Keratinocyte (primary cell): Measurements from ENCODE around the gene IQSEC3. TPM values are rescaled to one million over a fixed set of nuclear protein-coding genes. Genes with fewer than 3 reads are reported as not detected.
"Not testable (repeated sequence)": the region's sequence is repeated elsewhere in the genome, so short reads cannot be mapped to it uniquely, and the experiment has no call there.

Source experiments
- DNase-seq: peaks from one replicate; pipeline ENCODE4 v3.0.0-alpha.2; 2011; ENCODE audit warnings: low read depth, missing footprints, low spot score
- FAIRE-seq: peaks from 2 replicates; lab custom pipeline; 2011; peaks lifted over from hg19 to GRCh38; lab: Jason Lieb, UNC
- H2AFZ ChIP-seq: 2 replicates; pipeline ENCODE4 v1.6.0; 2012; ENCODE audit warnings: low read length, control low read depth, inconsistent platforms; ENCODE audit not compliant: control insufficient read depth
- H3K27ac ChIP-seq: 2 replicates; pipeline ENCODE4 v1.5.1; 2011; ENCODE audit warnings: low read length; ENCODE audit not compliant: control insufficient read depth, insufficient read depth
- H3K27me3 ChIP-seq: 3 replicates; pipeline ENCODE4 v1.6.0; 2011; ENCODE audit warnings: low read length; ENCODE audit not compliant: control insufficient read depth, insufficient read depth; ENCODE audit errors: extremely low read depth
- H3K36me3 ChIP-seq, 2 experiments: 2 replicates in 1 of 2; 3 replicates in 1 of 2; pipeline ENCODE4 v1.5.1; 2011; ENCODE audit warnings: low read length in 2 of 2, mild to moderate bottlenecking in 1 of 2; ENCODE audit not compliant: control insufficient read depth in 2 of 2, insufficient read depth in 2 of 2; ENCODE audit errors: extremely low read depth in 1 of 2
- H3K4me1 ChIP-seq: 3 replicates; pipeline ENCODE4 v1.5.1; 2011; ENCODE audit warnings: low read length; ENCODE audit not compliant: control insufficient read depth, insufficient read depth; ENCODE audit errors: extremely low read depth
- H3K4me2 ChIP-seq: 3 replicates; pipeline ENCODE4 v1.6.0; 2011; ENCODE audit warnings: low read depth, low read length; ENCODE audit not compliant: control insufficient read depth, insufficient read depth; ENCODE audit errors: extremely low read depth
- H3K4me3 ChIP-seq, 3 experiments: fragments of 200-600 bp in 1 of 3; sonication (generic) in 1 of 3; 2 replicates in 2 of 3; 3 replicates in 1 of 3; pipeline ENCODE4 v1.5.1; 2011 to 2016; ENCODE audit warnings: low read length in 3 of 3, mild to moderate bottlenecking in 3 of 3, control low read depth in 2 of 3, inconsistent platforms in 1 of 3, low read depth in 1 of 3, mixed read lengths in 1 of 3, mixed run types in 1 of 3, moderate library complexity in 1 of 3; ENCODE audit not compliant: control insufficient read depth in 2 of 3, insufficient read depth in 2 of 3; ENCODE audit errors: extremely low read depth in 1 of 3
- H3K79me2 ChIP-seq: 2 replicates; pipeline ENCODE4 v1.6.0; 2012; ENCODE audit warnings: low read length; ENCODE audit not compliant: control insufficient read depth, insufficient read depth
- H3K9ac ChIP-seq: 3 replicates; pipeline ENCODE4 v1.6.0; 2011; ENCODE audit warnings: low read length; ENCODE audit not compliant: control insufficient read depth, insufficient read depth; ENCODE audit errors: extremely low read depth
- H3K9me1 ChIP-seq: 3 replicates; pipeline ENCODE4 v1.6.0; 2011; ENCODE audit warnings: low read length; ENCODE audit not compliant: control insufficient read depth, insufficient read depth; ENCODE audit errors: extremely low read depth
- H3K9me3 ChIP-seq: 2 replicates; pipeline ENCODE4 v1.5.1; 2012; ENCODE audit warnings: low read depth, low read length; ENCODE audit not compliant: control insufficient read depth
- H4K20me1 ChIP-seq: 3 replicates; pipeline ENCODE4 v1.6.0; 2011; ENCODE audit warnings: low read length; ENCODE audit not compliant: control insufficient read depth, insufficient read depth; ENCODE audit errors: extremely low read depth
- dilution Hi-C: fragments of 300-500 bp; cut with MboI; formaldehyde crosslinking; loops from one replicate; pipeline ENCODE4 v1.7.0; 2020; ENCODE audit warnings: low sequenced_read_pairs; ENCODE audit not compliant: extremely low pct_ligation_motif_present
- polyA plus RNA-seq, 5 experiments: library from polyadenylated mRNA; depleted of rRNA in 3 of 5; stranded (reverse) in 3 of 5; stranded (forward) in 1 of 5; unstranded in 1 of 5; fragments of >200 nt; gene quantifications; 1 replicate in 1 of 5; 2 replicates in 3 of 5; 3 replicates in 1 of 5; pipeline versions ENCODE4 v1.2.1 to v1.2.3, GENCODE V29; 2011 to 2012; ENCODE audit warnings: missing spikeins in 2 of 5, low read depth in 1 of 5, low replicate concordance in 1 of 5

The IQSEC3 gene
- polyA plus RNA-seq, 1 donor (not counting 4 experiments of a cell fraction or from before 2014, with no cell fraction given), result not detected

DNA sequence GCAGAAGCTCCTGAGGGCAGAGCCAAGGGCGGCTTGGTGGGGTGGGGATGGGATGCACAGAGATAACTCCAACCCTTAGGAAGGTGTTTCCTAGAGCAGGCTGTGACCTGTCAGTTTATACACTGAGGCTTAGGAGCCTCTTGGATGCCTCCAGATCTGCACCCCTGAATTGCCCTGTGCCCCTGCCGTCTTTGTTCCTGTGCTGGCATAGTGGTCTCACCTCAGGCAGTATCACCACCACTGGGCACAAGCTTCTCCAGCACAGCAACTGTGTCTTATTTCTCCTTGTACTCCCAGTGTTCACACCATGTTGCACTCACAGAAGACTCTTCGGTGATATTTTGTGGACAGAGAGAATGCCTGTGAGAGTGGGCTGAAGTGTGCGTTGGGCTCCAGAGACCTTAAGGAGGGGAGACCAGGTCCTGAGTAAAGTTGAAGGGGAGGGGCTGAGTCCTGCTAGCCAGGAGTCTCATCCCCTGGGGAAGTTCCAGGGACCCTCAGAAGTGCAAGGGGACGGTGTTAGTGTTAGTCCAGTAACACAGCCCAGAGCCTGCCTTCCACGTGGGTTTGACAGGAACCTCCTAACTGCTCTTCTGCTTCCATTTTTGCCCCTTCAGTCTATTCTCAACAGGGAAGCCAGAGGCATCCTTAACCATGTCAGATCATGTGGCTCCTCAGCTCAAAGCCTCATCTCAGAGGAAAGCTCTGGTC, 26.9 kb upstream of the IQSEC3 start:
- FAIRE-seq, H3K9me1 ChIP-seq, H3K4me1 ChIP-seq, H3K36me3 ChIP-seq, DNase-seq, dilution Hi-C loops, H3K9ac ChIP-seq, H4K20me1 ChIP-seq, H2AFZ ChIP-seq, H3K27ac ChIP-seq, H3K4me2 ChIP-seq, H3K9me3 ChIP-seq, H3K4me3 ChIP-seq, H3K79me2 ChIP-seq, H3K27me3 ChIP-seq: not testable (repeated sequence)

DNA sequence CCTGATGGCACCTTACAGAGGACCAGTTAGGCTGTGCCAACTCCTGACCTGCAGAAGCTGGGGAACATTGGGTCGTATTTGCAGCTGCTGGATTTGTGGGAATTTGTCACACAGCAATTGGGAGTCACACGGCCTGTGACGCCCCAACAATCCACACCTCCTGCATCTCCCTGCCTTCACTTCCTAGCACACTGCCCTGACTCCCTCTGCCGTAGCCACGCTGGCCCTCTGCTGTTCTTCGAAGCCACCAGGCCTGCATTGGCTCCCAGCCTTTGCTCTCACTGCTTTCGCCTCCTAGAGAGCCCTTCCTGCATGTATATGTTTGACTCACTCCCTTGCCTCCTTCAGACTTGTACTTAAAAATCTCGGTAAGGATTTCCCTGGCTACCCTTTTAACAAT, 22.2 kb upstream of the IQSEC3 start:
- H3K9me3 ChIP-seq, H3K79me2 ChIP-seq, dilution Hi-C loops, H4K20me1 ChIP-seq, H3K27ac ChIP-seq, H3K36me3 ChIP-seq, H2AFZ ChIP-seq, DNase-seq, H3K4me2 ChIP-seq, H3K4me1 ChIP-seq, H3K9ac ChIP-seq, H3K4me3 ChIP-seq, FAIRE-seq, H3K9me1 ChIP-seq, H3K27me3 ChIP-seq: not testable (repeated sequence)

GRCh38 chr12:45235-45990, 21.2 kb upstream of the IQSEC3 start:
- H3K79me2 ChIP-seq, H3K9ac ChIP-seq, H4K20me1 ChIP-seq, H3K4me1 ChIP-seq, DNase-seq, FAIRE-seq, H3K9me3 ChIP-seq, H3K4me2 ChIP-seq, H3K9me1 ChIP-seq, H2AFZ ChIP-seq, H3K4me3 ChIP-seq, H3K36me3 ChIP-seq, dilution Hi-C loops, H3K27ac ChIP-seq, H3K27me3 ChIP-seq: not testable (repeated sequence)

DNA sequence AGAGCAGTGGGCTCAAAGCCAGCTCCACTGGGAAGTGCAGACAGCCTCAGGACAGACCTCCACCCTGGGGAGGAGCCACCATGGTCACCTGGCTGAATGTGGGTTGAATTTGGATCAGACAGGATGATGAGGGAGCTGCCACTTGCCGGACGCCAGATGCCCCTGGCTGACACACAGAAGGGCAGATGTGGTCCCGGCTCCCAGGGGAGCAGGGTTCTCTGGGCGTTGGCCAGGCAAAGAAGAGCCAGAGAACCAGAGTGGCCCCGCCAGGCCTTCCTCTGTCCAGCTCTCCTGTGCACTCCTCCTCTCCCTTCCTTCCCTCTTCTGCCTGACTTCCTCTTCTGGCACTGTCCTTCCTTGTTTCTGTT, 20.6 kb upstream of the IQSEC3 start:
- DNase-seq, FAIRE-seq, H3K79me2 ChIP-seq, H4K20me1 ChIP-seq, H3K36me3 ChIP-seq, H3K9me1 ChIP-seq, dilution Hi-C loops, H3K4me3 ChIP-seq, H3K9me3 ChIP-seq, H3K27ac ChIP-seq, H2AFZ ChIP-seq, H3K4me2 ChIP-seq, H3K27me3 ChIP-seq, H3K4me1 ChIP-seq, H3K9ac ChIP-seq: not testable (repeated sequence)

GRCh38 chr12:46542-46941, 20.0 kb upstream of the IQSEC3 start:
- H3K36me3 ChIP-seq, DNase-seq, H4K20me1 ChIP-seq, H3K9ac ChIP-seq, H3K79me2 ChIP-seq, H3K27me3 ChIP-seq, dilution Hi-C loops, H3K9me1 ChIP-seq, H3K4me2 ChIP-seq, H3K9me3 ChIP-seq, H3K4me3 ChIP-seq, H3K27ac ChIP-seq, H3K4me1 ChIP-seq, H2AFZ ChIP-seq, FAIRE-seq: not testable (repeated sequence)
